Measurements from ENCODE around the gene CLCN1. TPM values are rescaled to one million over a fixed set of nuclear protein-coding genes. Genes with fewer than 3 reads are reported as not detected.
A peak's percentile ranks its signal among the peaks of the same experiment; 100 is the strongest.

Gene CLCN1
- total and polyA plus RNA-seq, 2 donors from 2014 or later: 0.35 TPM; not detected in 1

- peaks cover 3 to 27% (median 15%) of the 10 kb centered on the region in 3 donors for H3K4me1 ChIP-seq (ENCODE audit: control insufficient read depth in 2 of 3, insufficient read depth in 2 of 3, low read depth in 1 of 3, low read length in 3 of 3)
- H3K4me3 ChIP-seq (ENCODE audit: low read length in 3 of 3): peak overlapping the region in 2 of 3 donors; percentile 44 to 82
- peak overlapping the region in 1 of 3 donors; percentile 90 for H3K9ac ChIP-seq (ENCODE audit: low read length in 3 of 3)
- H3K9me3 ChIP-seq (ENCODE audit: control insufficient read depth in 2 of 3, insufficient read depth in 1 of 3, low read length in 3 of 3): no peaks in the 10 kb centered on the region
- peak overlapping the region in 1 of 2 donors; percentile 80 for H3K27ac ChIP-seq (ENCODE audit: low read depth in 2 of 2, low read length in 2 of 2)
- no peak for FAIRE-seq
- peaks cover 0 to 4% (median 0%) of the 10 kb centered on the region in 3 donors for H3K36me3 ChIP-seq (ENCODE audit: control insufficient read depth in 2 of 3, insufficient read depth in 3 of 3, low read length in 3 of 3)
- H3K27me3 ChIP-seq (ENCODE audit: control insufficient read depth, insufficient read depth, low read length): no peaks in the 10 kb centered on the region
- TF ChIP-seq CTCF (IDR thresholded peaks at IDR 0.05; ENCODE audit: borderline replicate concordance, extremely low read depth, insufficient read depth): no peak
- DNase-seq: peak in 1 of 5 donors; percentile 75
- intact Hi-C loops (cut with DNase I): no loop called here
These were observed 67.1 kb downstream of the CLCN1 start for GRCh38 chr7:143382791-143383641.

GRCh38 chr7:143383642-143383957 lies 67.7 kb downstream of the CLCN1 start:
- no peak for FAIRE-seq
- H3K9me3 ChIP-seq (ENCODE audit: control insufficient read depth in 2 of 3, insufficient read depth in 1 of 3, low read length in 3 of 3): no peaks in the 10 kb centered on the region
- no peak for TF ChIP-seq CTCF (IDR thresholded peaks at IDR 0.05; ENCODE audit: borderline replicate concordance, extremely low read depth, insufficient read depth)
- peak in 1 of 5 donors; percentile 35 for DNase-seq
- H3K4me1 ChIP-seq (ENCODE audit: control insufficient read depth in 2 of 3, insufficient read depth in 2 of 3, low read depth in 1 of 3, low read length in 3 of 3): peaks cover 3 to 27% (median 15%) of the 10 kb centered on the region in 3 donors
- H3K27ac ChIP-seq (ENCODE audit: low read depth in 2 of 2, low read length in 2 of 2): peak overlapping the region in 1 of 2 donors; percentile 48
- intact Hi-C loops (cut with DNase I): no loop called here
- no peak overlapping the region for H3K9ac ChIP-seq (ENCODE audit: low read length in 3 of 3)
- H3K27me3 ChIP-seq (ENCODE audit: control insufficient read depth, insufficient read depth, low read length): no peaks in the 10 kb centered on the region
- peaks cover 0 to 4% (median 0%) of the 10 kb centered on the region in 3 donors for H3K36me3 ChIP-seq (ENCODE audit: control insufficient read depth in 2 of 3, insufficient read depth in 3 of 3, low read length in 3 of 3)
- peak overlapping the region in 1 of 3 donors; percentile 24 for H3K4me3 ChIP-seq (ENCODE audit: low read length in 3 of 3)

- FAIRE-seq (no peak), DNase-seq (peak in 1 of 5 donors; percentile 18)
- Histone ChIP-seq H3K4me1 (ENCODE audit: control insufficient read depth in 2 of 3, insufficient read depth in 2 of 3, low read depth in 1 of 3, low read length in 3 of 3) (peaks cover 3 to 27% (median 15%) of the 10 kb centered on the region in 3 donors), H3K9me3 (ENCODE audit: control insufficient read depth in 2 of 3, insufficient read depth in 1 of 3, low read length in 3 of 3) (no peaks in the 10 kb centered on the region), H3K4me3 (ENCODE audit: low read length in 3 of 3) (no peak overlapping the region), H3K9ac (ENCODE audit: low read length in 3 of 3) (no peak overlapping the region), H3K27ac (ENCODE audit: low read depth in 2 of 2, low read length in 2 of 2) (peak overlapping the region in 1 of 2 donors; percentile 14), H3K36me3 (ENCODE audit: control insufficient read depth in 2 of 3, insufficient read depth in 3 of 3, low read length in 3 of 3) (peaks cover 0 to 6% (median 0%) of the 10 kb centered on the region in 3 donors), H3K27me3 (ENCODE audit: control insufficient read depth, insufficient read depth, low read length) (no peaks in the 10 kb centered on the region)
- TF ChIP-seq CTCF (IDR thresholded peaks at IDR 0.05; ENCODE audit: borderline replicate concordance, extremely low read depth, insufficient read depth): no peak
- intact Hi-C loops (cut with DNase I): no loop called here
These were observed 68.2 kb downstream of the CLCN1 start for GRCh38 chr7:143384148-143384547.

Data from kidney (tissue), 14 donors.